GM19438 (cell line): Measurements from ENCODE around the gene LILRA6.
"Not testable (repeated sequence)": the region's sequence is repeated elsewhere in the genome, so short reads cannot be mapped to it uniquely, and the experiment has no call there.

Experiments used
- ATAC-seq: cut with Tn5 transposase; IDR thresholded peaks from one replicate; pipeline ENCODE4 v1.9.1; 2021; ENCODE audit warnings: low read depth; ENCODE audit not compliant: unreplicated experiment

The LILRA6 gene

GRCh38 chr19:54209811-54210494 is 32.6 kb downstream of the LILRA6 start:
- ATAC-seq = no peak

GRCh38 chr19:54209058-54209810 is 33.4 kb downstream of the LILRA6 start:
- no peak for ATAC-seq

GRCh38 chr19:54208784-54209057 is 33.9 kb downstream of the LILRA6 start:
- no peak for ATAC-seq

GRCh38 chr19:54207983-54208783 is 34.4 kb downstream of the LILRA6 start:
- peak; percentile 52 for ATAC-seq

GRCh38 chr19:54207676-54207982 is 35.0 kb downstream of the LILRA6 start:
- no peak for ATAC-seq

- ATAC-seq = not testable (repeated sequence)
Observed at GRCh38 chr19:54207193-54207592, 35.4 kb downstream of the LILRA6 start.

GRCh38 chr19:54206831-54207177 is 35.8 kb downstream of the LILRA6 start:
- no peak for ATAC-seq

- ATAC-seq = no peak
Observed at GRCh38 chr19:54206030-54206830, 36.4 kb downstream of the LILRA6 start.

GRCh38 chr19:54204767-54205468 is 37.7 kb downstream of the LILRA6 start:
- ATAC-seq = no peak

- no peak for ATAC-seq
Observed at GRCh38 chr19:54203151-54203611, 39.4 kb downstream of the LILRA6 start.

GRCh38 chr19:54201980-54202379 is 40.6 kb downstream of the LILRA6 start:
- no peak for ATAC-seq

GRCh38 chr19:54201172-54201701 is 41.4 kb downstream of the LILRA6 start:
- no peak for ATAC-seq

GRCh38 chr19:54199401-54199800 is 43.2 kb downstream of the LILRA6 start:
- no peak for ATAC-seq

- no peak for ATAC-seq
Observed at GRCh38 chr19:54197121-54197520, 45.5 kb downstream of the LILRA6 start.

- ATAC-seq = no peak
Observed at GRCh38 chr19:54196536-54196935, 46.1 kb downstream of the LILRA6 start.

GRCh38 chr19:54194463-54194862 is 48.1 kb downstream of the LILRA6 start:
- ATAC-seq = not testable (repeated sequence)

- ATAC-seq = no peak
Observed at GRCh38 chr19:54193011-54193410, 49.6 kb downstream of the LILRA6 start.

GRCh38 chr19:54191811-54192453 is 50.7 kb downstream of the LILRA6 start:
- no peak for ATAC-seq

GRCh38 chr19:54191011-54191810 is 51.4 kb downstream of the LILRA6 start, which contains the start of gene TSEN34:
Gene TSEN34, plus strand, starts transcription at chr19:54191308. Its CDS starts 57 bp downstream, at chr19:54191365.
- no peak for ATAC-seq
